ENCODE data around the gene CD163. TPM values are rescaled to one million over a fixed set of nuclear protein-coding genes. Genes with fewer than 3 reads are reported as not detected.

Gene CD163
- total RNA-seq, 1 donor from 2014 or later = 0.25 TPM

- no peaks in the 10 kb centered on the region for H3K36me3 ChIP-seq (ENCODE audit: control insufficient read depth, insufficient read depth, low read length)
Observed at GRCh38 chr12:7502612-7503011, 965 bp downstream of the CD163 start.

GRCh38 chr12:7501031-7501588 is 2.5 kb downstream of the CD163 start:
- no peak for DNase-seq (ENCODE audit: low read depth)
- Histone ChIP-seq H3K4me3 (ENCODE audit: low read depth, low read length) (no peak overlapping the region), H3K36me3 (ENCODE audit: control insufficient read depth, insufficient read depth, low read length) (no peaks in the 10 kb centered on the region), H3K27me3 (ENCODE audit: control insufficient read depth, insufficient read depth, low read length) (no peaks in the 10 kb centered on the region)
- no peak for TF ChIP-seq CTCF (IDR thresholded peaks at IDR 0.05; ENCODE audit: insufficient read depth, low read length, poor library complexity, severe bottlenecking)

More at GRCh38 chr12:7502612-7503011, 965 bp downstream of the CD163 start:
- no peak for TF ChIP-seq CTCF (IDR thresholded peaks at IDR 0.05; ENCODE audit: insufficient read depth, low read length, poor library complexity, severe bottlenecking)
- Histone ChIP-seq H3K27me3 (ENCODE audit: control insufficient read depth, insufficient read depth, low read length) (no peaks in the 10 kb centered on the region), H3K4me3 (ENCODE audit: low read depth, low read length) (no peak overlapping the region)
- DNase-seq (ENCODE audit: low read depth) = no peak

- no peak for DNase-seq (ENCODE audit: low read depth)
- H3K4me3 ChIP-seq (ENCODE audit: low read depth, low read length) = no peak overlapping the region
- no peak for TF ChIP-seq CTCF (IDR thresholded peaks at IDR 0.05; ENCODE audit: insufficient read depth, low read length, poor library complexity, severe bottlenecking)
- H3K36me3 ChIP-seq (ENCODE audit: control insufficient read depth, insufficient read depth, low read length) = no peaks in the 10 kb centered on the region
- H3K27me3 ChIP-seq (ENCODE audit: control insufficient read depth, insufficient read depth, low read length) = no peaks in the 10 kb centered on the region
Observed at GRCh38 chr12:7499636-7500035, 3.9 kb downstream of the CD163 start.

- Histone ChIP-seq H3K27me3 (ENCODE audit: control insufficient read depth, insufficient read depth, low read length) (no peaks in the 10 kb centered on the region), H3K4me3 (ENCODE audit: low read depth, low read length) (no peak overlapping the region), H3K36me3 (ENCODE audit: control insufficient read depth, insufficient read depth, low read length) (no peaks in the 10 kb centered on the region)
- peak; percentile 2 for DNase-seq (ENCODE audit: low read depth)
- TF ChIP-seq CTCF (IDR thresholded peaks at IDR 0.05; ENCODE audit: insufficient read depth, low read length, poor library complexity, severe bottlenecking) = no peak
Observed at GRCh38 chr12:7498809-7499208, 4.8 kb downstream of the CD163 start.

- no peaks in the 10 kb centered on the region for H3K27me3 ChIP-seq (ENCODE audit: control insufficient read depth, insufficient read depth, low read length)
- TF ChIP-seq CTCF (IDR thresholded peaks at IDR 0.05; ENCODE audit: insufficient read depth, low read length, poor library complexity, severe bottlenecking) = no peak
- DNase-seq (ENCODE audit: low read depth) = peak; percentile 7
- H3K4me3 ChIP-seq (ENCODE audit: low read depth, low read length) = no peak overlapping the region
- H3K36me3 ChIP-seq (ENCODE audit: control insufficient read depth, insufficient read depth, low read length) = no peaks in the 10 kb centered on the region
Observed at GRCh38 chr12:7497661-7498060, 5.9 kb downstream of the CD163 start.

- no peak for TF ChIP-seq CTCF (IDR thresholded peaks at IDR 0.05; ENCODE audit: insufficient read depth, low read length, poor library complexity, severe bottlenecking)
- H3K27me3 ChIP-seq (ENCODE audit: control insufficient read depth, insufficient read depth, low read length) = no peaks in the 10 kb centered on the region
- no peak overlapping the region for H3K4me3 ChIP-seq (ENCODE audit: low read depth, low read length)
- H3K36me3 ChIP-seq (ENCODE audit: control insufficient read depth, insufficient read depth, low read length) = no peaks in the 10 kb centered on the region
- DNase-seq (ENCODE audit: low read depth) = no peak
Observed at GRCh38 chr12:7496451-7496850, 7.1 kb downstream of the CD163 start.

Measured in kidney epithelial cell (primary cell).